Activated naive CD8-positive, alpha-beta T cell treated with anti-CD3 and anti-CD28 coated beads, Interleukin-2, amount 50 U/mL, for 16 hours (primary cell): ENCODE data around the gene SYNPR.

ENCODE experiments used
- DNase-seq: peaks from one replicate; pipeline ENCODE4 v3.0.0-alpha.2; 2020; ENCODE audit warnings: low read depth, low spot score

SYNPR gene

DNA sequence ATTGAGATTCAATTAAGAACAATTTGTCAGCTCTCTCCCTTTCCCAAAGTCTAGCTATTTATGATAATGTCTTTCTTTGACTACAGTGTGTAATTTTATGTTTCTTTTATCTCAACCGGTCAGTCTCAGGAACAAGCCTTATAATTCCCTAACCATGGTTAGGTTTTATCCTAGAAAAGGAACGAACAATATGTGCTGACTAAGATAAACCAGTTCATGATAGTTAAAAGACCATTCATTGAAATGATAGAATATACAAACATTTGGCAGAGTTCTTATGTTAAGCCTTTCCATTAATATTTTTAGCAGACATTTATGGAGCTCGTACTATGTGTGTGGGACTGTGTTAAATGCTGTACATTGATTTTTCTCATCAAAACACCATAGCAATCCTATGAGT, 106.3 kb downstream of the SYNPR start:
- no peak for DNase-seq

DNA sequence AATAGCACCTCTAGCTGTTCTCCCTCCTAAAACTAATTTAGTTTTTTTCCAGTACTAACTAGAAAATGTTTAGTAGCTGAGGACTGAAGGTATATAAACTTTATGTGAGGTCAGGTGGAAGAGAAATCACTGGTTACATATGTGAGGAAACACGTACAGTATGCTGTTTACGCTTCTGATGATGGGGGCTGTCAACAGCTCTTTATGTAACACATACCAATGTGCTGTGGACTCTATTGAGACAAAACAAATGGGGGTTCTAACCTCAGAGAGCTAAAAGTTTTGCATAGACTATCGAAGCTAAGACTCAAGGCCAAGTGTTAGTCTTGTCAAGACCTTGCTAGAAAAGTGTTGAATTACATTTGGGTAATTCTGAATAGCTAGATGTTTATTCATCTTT, 107.5 kb downstream of the SYNPR start:
- DNase-seq, result no peak

DNA sequence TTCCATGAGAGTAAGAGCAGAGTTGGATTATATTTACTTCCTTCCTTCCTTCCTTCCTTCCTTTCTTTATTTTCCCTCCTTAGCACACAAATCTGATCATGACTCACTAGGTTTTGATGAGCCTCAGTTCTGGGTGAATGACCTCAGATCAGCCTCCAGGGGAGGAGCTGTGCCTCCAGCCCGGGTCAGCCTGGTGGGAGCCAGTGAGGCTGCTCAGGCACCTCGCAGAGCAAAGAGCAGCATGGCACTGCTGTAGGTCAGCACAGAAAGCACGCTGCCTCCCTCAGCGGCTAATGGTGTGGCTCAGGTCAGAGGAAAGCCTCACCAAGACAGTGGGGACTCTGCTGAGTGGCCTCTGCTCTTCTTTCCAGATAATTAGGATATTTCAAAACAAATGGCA, 108.5 kb downstream of the SYNPR start:
- DNase-seq, result no peak

DNA sequence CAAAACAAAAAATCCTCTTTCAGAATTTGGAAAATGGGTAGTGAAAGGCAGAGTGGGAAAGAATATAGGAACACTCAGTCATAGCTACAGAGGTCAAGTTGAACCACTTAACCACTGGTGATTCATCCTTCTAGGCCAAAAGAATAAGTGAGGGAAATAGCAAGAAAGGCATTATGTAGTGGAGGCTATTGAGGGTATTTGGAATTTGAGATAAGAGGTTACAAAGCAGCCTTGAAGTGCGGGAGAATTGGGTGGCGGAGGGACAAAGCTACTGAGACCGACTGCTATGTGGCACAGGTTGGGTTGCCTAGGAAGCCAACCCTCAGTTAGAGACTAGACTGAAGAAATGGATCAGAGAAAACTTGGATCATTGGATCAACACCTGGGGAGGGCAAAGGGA, 109.5 kb downstream of the SYNPR start:
- DNase-seq, result no peak

DNA sequence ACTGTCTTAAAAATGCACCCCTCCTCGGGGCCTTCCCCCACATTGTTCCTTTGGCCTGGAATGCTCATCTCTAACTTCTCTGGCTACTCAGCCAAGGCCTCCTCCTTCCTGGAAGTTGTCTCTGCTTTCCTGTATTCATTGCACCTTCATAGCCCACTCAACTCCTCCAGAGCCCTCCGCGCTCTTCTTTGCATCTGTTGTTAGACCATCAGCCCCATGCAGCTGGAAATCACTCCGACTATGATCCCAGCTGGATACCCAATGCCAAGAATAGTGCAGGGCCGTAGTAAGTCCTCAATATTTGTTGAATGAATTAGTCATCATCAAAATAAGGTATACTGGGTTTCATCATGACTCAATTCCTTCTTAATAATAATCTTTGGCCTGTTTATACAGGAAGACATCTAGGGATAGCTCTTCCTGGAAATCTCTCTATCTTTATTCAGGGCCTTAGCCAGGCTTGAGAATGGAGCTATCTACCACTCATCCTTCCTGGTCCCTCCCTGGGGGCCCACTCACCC, 112.7 kb downstream of the SYNPR start:
- DNase-seq, result no peak

DNA sequence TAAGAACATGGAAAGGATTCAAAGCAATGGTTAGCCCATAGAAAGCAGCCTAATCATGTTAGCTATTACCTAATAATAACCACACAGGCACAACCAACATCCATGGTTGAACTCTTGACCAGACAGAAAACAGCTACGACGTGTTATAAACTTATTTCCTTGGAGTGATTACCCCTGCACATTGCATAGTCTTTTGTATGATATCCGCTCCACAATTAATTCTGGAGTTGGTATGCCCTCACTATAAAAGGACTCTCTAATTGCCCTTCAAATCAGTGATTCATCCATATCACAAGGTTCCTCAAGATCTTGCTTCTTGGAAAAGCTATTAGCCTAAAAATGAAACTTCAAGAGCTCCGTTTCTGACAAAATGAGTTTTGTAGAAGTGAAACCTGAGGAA, 117.9 kb downstream of the SYNPR start:
- no peak for DNase-seq

DNA sequence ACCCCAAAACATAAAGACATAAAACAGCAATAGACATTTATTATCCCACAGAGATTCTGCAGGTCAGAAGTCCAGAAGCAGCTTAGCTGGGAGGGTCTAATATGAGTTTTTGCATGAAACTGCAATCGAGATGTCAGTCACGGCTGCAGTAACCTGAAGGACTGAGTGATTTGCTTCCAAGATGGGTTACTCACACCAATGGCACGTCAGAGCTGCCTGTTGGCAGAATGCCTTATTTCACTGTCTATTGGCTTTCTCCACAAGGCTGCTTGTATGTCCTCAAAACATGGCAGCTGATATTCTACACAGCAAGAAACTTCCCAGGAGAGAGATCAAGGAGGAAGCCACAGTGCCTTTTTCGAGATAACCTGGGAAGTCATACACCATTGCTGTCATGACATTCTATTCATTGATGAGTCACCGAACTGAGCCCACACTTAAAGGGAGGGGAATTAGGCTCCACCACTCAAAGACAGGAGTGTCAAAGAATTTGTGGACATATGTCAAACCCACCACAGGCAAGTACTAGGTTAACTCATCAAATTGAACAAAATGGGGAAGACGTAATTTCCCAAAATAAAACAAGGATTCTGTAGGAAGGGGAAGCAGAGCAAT, 122.2 kb downstream of the SYNPR start:
- DNase-seq, result no peak

DNA sequence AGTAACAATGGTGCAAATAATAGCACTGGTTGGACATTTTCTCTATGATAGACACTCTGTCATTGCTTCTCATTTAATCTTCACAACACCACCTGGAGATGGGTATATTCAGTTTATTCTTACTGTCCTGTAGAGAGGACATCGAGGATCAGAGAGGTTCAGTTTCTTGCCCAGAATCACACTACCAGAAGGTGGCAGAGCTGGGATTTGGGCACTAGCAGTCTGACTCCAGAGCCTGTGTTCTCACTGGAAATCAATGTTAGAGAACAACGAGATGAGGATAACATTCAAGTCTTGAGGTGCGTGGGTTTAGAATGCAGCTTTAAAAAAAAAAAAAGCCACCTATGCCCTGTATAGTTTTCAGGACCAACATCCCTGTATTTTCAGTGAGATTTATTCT, 127.8 kb downstream of the SYNPR start:
- DNase-seq, result no peak

DNA sequence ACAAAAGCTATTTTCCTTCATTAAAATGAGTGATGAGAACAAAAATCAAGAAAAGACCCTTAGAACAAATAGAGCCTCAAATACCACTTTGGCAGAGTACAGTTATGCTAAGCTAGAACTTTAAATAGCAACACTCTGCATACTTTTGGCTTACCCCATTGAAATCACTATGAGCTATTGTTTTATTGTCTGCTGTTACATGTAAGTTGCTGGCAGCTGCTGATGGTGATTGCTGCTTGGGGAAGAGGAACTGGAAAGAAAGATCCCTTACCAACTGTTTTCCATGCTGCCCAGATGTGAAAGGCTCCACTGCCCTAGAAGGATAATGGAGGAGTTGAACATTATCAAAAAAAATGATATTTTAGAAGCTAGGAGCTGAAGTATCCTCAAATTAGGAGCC, 135.4 kb downstream of the SYNPR start:
- DNase-seq, result no peak

DNA sequence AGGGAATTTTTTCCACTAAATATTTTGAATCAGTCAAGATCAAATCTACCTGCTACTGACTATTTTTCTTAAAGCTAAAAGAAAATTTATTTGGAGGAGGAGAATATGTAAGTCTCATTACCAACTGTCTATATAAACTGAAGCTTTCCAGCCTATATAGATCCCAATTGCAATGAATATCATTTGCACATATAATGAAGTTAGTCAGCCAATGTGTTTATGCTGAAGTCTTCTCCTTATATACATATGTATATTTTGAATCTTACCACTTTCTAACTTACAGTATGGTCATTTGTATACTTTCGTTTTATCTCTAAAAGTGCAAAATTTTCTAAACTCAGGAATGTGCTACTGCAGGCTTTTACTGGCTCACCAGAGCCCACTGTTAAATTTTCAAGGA, 136.5 kb downstream of the SYNPR start:
- no peak for DNase-seq

DNA sequence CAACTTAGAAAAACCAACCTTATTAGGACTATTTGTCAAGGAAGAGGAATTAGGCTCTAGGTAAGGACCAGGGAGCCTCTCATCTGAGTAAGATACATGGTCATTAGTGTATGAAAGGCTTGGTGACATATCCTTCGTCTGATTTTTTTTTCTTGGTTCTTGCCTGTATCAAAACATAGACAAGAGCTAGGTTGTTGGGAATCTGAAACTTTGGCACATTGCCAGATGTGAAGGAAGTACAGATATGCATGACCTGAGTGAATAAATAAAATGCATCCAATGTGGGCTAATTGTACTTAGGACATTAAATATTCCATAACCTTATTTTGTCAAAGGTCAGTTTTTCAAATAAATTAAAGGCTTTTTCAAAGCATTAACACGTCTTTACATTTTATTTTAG, 151.8 kb downstream of the SYNPR start:
- DNase-seq, result no peak

DNA sequence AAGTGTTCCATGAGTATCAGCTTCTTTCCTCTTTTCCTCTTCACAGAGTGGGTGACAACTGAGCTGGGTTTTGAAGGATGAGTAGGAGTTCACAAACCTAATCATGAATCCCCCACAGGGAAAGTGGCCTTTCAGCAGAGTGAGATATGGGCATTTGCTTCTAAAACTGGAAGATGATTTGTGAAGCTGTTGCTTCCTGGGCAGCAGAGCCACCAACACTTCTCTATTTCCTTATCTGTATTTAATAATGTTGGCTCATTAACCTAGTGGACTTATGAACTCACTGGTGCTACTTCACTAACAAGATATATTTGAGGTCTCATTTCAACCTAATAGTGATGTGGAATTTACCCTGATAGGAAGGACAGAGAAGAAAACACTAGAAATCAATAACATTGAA, 152.8 kb downstream of the SYNPR start:
- DNase-seq, result no peak

DNA sequence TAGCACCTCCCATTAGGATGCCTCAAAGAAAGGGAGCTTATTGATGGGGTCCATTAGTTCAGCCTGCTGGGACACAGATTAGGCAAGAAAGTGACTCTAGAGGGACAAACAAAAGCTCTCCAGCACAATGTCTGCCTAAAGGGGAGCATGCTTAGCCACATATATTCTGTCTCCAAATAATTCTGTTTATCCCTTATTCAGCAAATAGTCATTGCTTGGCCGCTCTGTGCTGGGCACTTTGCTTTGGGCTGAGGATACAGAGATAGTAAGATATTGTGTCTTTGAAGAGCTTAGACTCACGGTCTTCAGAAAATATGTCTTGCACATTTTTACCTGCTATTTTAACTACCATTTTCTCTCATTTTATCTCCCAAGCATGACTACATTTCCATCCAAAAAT, 159.8 kb downstream of the SYNPR start:
- no peak for DNase-seq

DNA sequence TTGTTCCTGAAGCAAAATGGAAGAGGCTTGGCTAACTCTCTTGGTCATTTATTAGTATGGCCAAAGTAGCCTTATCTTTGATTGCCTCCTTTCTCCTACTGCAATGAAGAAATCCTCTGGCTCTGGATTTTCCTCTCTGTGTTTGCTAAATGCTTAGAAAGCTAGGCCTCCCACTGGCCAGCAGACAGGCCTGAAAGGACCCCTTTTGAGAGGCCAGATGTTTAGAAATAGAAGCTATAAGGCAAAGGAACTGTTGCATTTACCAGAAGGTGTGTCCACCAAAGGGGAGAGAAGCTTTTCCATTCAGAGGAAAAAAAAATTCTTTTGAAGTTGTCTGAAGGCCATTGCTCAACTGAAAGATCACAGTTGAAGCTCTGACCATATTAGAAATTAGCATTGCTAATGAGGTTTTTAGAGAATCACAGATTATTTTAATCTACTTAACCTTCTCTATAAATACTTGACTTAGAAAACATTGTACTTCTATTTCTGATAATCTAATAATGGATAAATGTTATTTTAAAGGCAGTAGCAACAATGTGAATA, 160.8 kb downstream of the SYNPR start:
- DNase-seq, result no peak

DNA sequence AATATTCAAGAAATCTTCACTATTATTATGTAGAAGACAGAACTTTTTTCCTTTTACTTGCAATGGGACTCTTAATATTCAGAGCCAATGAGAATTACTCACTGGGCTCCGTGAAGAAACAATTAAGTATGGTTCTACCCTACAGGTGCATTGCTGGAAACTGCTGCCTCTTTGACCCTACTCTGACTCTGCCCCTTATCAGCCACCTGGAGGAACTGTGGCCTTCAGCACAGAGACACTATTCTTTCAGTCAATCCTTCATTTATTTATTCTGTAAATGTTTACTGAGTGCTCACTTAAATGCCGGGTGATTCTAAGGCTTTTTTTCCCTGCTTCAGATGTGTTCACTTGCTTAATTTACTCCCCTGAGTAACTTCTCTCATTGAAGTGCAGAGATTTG, 163.2 kb downstream of the SYNPR start:
- no peak for DNase-seq

DNA sequence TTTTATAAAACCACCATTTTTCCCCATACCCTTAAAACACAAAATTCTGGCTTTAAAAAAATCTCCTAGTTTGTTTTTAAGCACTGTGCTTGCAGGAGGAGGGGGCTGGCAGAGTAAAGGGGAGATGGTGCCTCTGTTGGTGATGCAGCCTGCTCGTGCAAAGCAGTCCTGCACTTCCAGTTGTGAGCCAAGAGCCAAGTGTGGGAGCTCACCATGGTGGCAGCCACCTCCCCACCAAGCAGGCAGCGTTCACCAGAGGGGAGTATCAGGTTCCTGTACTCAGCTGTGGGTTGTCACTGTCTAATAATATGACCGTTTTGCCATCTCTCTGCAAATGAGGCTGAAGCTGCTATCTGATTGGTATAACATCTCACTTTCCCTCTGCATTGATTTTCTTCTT, 164.8 kb downstream of the SYNPR start:
- DNase-seq, result no peak

DNA sequence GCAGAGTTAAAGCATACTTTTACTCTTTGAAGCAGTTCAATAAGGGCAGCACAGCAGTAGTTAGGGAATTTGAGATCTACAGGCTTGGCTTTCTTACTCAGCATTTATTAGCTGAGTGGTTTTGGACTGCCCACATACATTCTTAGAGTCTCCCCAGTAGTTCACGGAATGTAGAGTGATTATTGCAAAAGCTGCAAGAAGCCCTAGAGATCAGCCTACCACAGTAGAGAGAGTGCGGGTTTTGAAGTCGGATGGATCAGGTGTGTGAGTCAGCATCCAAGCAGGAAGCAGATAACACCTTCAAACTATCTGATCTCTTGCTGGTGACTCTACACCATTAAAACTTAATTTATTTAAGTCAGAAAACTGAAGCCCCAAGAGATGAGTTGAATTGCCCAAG, 171.9 kb downstream of the SYNPR start:
- DNase-seq, result no peak

DNA sequence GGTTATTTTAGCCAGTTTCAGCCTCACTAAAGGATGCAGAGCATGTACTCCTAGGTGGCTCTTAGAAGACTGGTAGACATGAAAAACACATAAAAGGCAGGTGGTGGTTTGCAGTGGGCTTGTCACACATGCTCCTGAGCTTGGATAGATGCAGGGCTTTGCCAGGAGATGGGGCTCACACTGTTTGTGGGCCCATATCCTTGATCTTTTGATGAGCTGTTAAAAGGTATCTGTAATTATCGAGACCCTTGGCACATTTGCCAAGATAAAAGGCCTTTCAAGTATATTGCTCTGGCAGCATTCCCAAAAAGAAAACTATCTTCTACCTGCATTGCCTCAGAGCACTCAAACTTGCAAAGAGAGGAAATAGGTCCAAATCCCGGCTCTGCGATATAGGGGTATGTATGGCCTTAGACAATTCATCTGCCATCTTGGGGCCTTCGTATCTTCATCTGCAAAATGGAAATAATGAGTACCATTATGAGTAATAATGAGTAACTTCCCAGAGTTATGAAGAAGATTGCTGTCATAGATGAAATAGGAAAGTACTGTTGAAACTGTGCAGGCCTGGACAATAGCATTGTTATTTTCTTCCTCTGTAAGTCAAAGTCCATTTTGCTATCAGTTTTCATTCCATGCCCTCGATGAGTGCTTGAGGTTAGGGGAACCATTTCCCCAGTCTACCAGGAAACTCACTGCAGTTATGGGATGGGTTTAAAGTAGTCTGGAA, 172.7 kb downstream of the SYNPR start:
- no peak for DNase-seq

DNA sequence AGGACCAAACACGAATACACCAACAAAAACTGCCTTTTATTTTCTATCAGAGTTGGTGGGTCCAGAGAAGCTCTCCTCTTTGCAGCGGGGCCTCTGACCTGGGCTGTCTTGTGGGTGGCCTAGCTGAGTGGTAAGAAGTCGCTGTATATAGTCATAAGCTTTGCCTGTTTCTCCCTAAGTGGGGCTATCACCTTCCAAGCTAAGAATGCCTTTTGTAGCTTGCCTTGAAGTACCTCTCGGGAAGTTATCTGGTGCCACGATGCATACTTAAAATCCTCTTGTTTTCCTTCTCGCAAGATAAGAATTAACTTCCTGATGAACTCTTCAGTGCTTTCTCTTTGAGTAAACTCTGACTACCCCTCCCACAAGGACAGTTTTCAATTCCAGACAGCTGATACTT, 178.8 kb downstream of the SYNPR start:
- no peak for DNase-seq

DNA sequence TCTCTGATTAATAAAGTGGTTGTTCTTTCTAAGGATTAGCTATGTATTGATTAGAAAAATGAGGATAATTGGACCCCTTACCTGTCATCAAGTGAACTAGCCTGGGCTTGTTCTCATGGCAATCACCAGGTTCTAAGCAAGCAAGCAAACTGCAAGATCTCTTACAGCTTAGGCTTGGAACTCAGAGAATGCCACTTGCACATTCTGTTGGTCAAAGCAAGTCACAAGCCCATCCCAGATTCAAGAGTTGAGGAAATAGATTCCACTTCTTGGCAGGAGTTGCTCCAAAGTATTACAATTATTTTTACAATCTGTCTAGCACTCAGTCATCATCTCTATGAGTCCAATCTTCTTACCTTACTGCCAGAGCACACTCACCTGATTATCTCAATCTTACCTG, 180.3 kb downstream of the SYNPR start:
- no peak for DNase-seq

DNA sequence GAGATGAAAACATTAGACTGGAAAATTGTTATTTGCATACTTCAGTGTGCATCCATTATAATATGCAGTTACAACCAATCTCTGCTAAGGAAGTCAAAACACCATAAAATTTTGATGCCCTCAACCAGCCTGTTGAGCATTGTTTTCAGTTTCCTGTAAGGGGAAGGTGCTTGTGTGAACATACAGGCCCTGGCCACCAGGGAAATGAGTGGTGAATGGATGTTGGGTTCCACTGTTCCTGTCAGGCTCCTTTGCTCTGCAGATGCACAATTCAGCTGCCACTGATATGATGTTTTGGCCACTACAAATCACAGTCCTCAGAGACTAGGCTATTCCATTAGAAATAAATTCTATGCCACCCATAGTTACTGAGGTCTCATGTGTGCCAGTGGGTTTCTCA, 184.6 kb downstream of the SYNPR start:
- DNase-seq, result no peak

DNA sequence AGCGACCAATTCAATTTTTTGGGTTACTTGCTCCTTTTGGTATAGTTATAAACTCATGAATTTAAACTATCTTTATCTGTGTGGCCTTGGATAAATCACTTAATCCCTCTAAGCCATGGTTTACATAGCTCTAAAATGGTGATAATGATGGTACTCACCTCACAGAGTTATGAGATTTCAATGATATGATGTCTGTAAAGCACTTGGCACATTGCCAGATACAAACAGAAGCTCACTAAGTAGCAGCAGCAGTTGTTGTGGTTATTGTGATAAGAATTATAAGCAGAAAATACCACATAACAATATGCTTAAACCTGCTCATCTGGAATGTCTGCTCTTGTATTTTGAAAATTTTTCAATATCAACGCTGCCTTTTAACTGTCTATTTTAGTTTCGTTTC, 189.3 kb downstream of the SYNPR start:
- DNase-seq, result no peak

DNA sequence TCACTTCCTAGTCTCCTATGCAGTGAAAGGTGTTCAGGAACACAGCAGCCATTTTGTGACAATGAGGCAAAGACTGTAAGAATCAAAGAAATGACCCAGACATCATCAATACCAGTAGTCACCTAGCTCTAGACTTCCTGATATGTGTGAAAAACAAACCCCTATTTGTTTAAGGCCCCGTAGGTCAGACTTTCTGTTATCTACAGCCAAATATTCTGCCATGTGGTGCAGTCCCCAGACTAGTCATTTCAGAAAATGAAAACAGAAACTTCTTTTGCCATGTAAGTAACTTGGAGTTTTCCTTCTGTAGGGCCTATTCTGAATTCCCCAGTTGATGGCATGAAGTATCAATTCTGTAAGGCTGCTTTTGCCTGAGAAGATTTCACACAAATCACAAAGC, 192.6 kb downstream of the SYNPR start:
- no peak for DNase-seq
